Measurements from ENCODE around the gene GLYATL1. TPM values are rescaled to one million over a fixed set of nuclear protein-coding genes. Genes with fewer than 3 reads are reported as not detected.

The GLYATL1 gene
- total RNA-seq: 1 to 10 TPM in 1 of 4 donors, not detected in 3; 3.9 TPM

GRCh38 chr11:58939277-58939676 lies at the start of gene GLYATL1:
GLYATL1 (plus strand) TSS chr11:58939488; CDS start chr11:58947088, 7,600 bp downstream.
- no peak for ATAC-seq
- Histone ChIP-seq H3K9me3 (no peaks in the 10 kb centered on the region), H3K4me1 (no peaks in the 10 kb centered on the region), H3K27ac (no peak within 1 kb of the TSS), H3K36me3 (no peaks in the 10 kb centered on the region), H3K27me3 (no peaks in the 10 kb centered on the region), H3K4me3 (no peak within 1 kb of the TSS)
- WGBS, 2 donors (ENCODE audit: low coverage in 1 of 2): 50 to 92% methylated on average over 2 of the region's 4 CpGs
- TF ChIP-seq EP300 (IDR thresholded peaks at IDR 0.05): no peak
- no peak for TF ChIP-seq POLR2AphosphoS5 (IDR thresholded peaks at IDR 0.05)
- TF ChIP-seq CTCF (IDR thresholded peaks at IDR 0.05): no peak
- no peak for TF ChIP-seq POLR2A (IDR thresholded peaks at IDR 0.05)

- no peak for ATAC-seq
- peaks cover 1% of the 10 kb centered on the region for H3K27me3 ChIP-seq
- no peaks in the 10 kb centered on the region for H3K9me3 ChIP-seq
- H3K36me3 ChIP-seq: no peaks in the 10 kb centered on the region
- no peak overlapping the region for H3K4me3 ChIP-seq
- H3K4me1 ChIP-seq: no peaks in the 10 kb centered on the region
- H3K27ac ChIP-seq: no peak overlapping the region
- WGBS, 2 donors (ENCODE audit: low coverage in 1 of 2): 84% methylated on average over 2 of the region's 2 CpGs; no CpG with 5 or more reads in 1 of the 2 donors
- TF ChIP-seq POLR2AphosphoS5 (IDR thresholded peaks at IDR 0.05): no peak
Observed at GRCh38 chr11:58893899-58894298, 45.4 kb upstream of the GLYATL1 start.

- H3K4me3 ChIP-seq: no peak overlapping the region
- TF ChIP-seq EP300 (IDR thresholded peaks at IDR 0.05): no peak
- no peak for ATAC-seq
- WGBS, 2 donors (ENCODE audit: low coverage in 1 of 2): 57 to 90% methylated on average over 1 of the region's 1 CpG
- no peak overlapping the region for H3K27ac ChIP-seq
- peaks cover 39% of the 10 kb centered on the region for H3K27me3 ChIP-seq
- H3K36me3 ChIP-seq: no peaks in the 10 kb centered on the region
- no peaks in the 10 kb centered on the region for H3K4me1 ChIP-seq
- H3K9me3 ChIP-seq: no peaks in the 10 kb centered on the region
Observed at GRCh38 chr11:58898106-58898505, 41.2 kb upstream of the GLYATL1 start.

- ATAC-seq: no peak
- no peak overlapping the region for H3K4me3 ChIP-seq
- TF ChIP-seq CTCF (IDR thresholded peaks at IDR 0.05) (peak in 1 of 4 experiments; percentile 30), POLR2AphosphoS5 (IDR thresholded peaks at IDR 0.05) (no peak)
- H3K27me3 ChIP-seq: peaks cover 64% of the 10 kb centered on the region
- WGBS, 2 donors (ENCODE audit: low coverage in 1 of 2): 41 to 48% methylated on average over 20 to 22 of the region's 36 CpGs
- H3K27ac ChIP-seq: no peak overlapping the region
- peaks cover 0 to 10% (median 0%) of the 10 kb centered on the region in 3 donors for H3K4me1 ChIP-seq
- no peaks in the 10 kb centered on the region for H3K9me3 ChIP-seq
- H3K36me3 ChIP-seq: no peaks in the 10 kb centered on the region
Observed at GRCh38 chr11:58900479-58901420, 38.5 kb upstream of the GLYATL1 start.

GRCh38 chr11:58902881-58903280 lies 36.4 kb upstream of the GLYATL1 start:
- peaks cover 0 to 12% (median 0%) of the 10 kb centered on the region in 3 donors for H3K4me1 ChIP-seq
- ATAC-seq: no peak
- peaks cover 73% of the 10 kb centered on the region for H3K27me3 ChIP-seq
- no peak overlapping the region for H3K4me3 ChIP-seq
- WGBS, 2 donors (ENCODE audit: low coverage in 1 of 2): 77 to 91% methylated on average over 1 of the region's 1 CpG
- TF ChIP-seq POLR2A (IDR thresholded peaks at IDR 0.05) (no peak), CTCF (IDR thresholded peaks at IDR 0.05) (no peak), POLR2AphosphoS5 (IDR thresholded peaks at IDR 0.05) (no peak), EP300 (IDR thresholded peaks at IDR 0.05) (no peak)
- H3K9me3 ChIP-seq: no peaks in the 10 kb centered on the region
- H3K36me3 ChIP-seq: no peaks in the 10 kb centered on the region
- H3K27ac ChIP-seq: no peak overlapping the region
